ENCODE measurements around the gene INSIG2. TPM values are rescaled to one million over a fixed set of nuclear protein-coding genes. Genes with fewer than 3 reads are reported as not detected.

The INSIG2 gene
- total RNA-seq, 6 donors from 2014 or later, result 10.5 to 33.2 (median 23.5) TPM

DNA sequence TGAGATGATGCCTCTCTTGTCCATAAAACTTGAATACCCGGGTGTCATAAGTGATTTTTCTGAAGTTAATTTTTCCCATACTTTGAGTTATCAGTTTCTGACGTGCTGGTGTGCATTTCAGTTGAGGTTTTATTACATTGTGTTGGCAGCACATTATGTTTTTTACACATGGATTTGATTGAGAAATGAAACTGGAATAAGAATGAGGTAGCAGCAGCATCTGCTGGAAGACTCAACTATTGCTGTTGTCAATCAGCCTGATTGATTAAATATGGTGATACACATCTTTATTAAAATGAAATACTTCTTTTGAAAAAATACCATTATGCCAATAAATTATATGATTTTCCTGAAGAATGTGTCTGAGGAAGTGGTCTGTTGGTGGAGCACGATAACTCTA, 60.5 kb downstream of the INSIG2 start:
- H3K27me3 ChIP-seq, result no peaks in the 10 kb centered on the region
- no peak for TF ChIP-seq EP300 (IDR thresholded peaks at IDR 0.05)
- TF ChIP-seq, protein P1, sequence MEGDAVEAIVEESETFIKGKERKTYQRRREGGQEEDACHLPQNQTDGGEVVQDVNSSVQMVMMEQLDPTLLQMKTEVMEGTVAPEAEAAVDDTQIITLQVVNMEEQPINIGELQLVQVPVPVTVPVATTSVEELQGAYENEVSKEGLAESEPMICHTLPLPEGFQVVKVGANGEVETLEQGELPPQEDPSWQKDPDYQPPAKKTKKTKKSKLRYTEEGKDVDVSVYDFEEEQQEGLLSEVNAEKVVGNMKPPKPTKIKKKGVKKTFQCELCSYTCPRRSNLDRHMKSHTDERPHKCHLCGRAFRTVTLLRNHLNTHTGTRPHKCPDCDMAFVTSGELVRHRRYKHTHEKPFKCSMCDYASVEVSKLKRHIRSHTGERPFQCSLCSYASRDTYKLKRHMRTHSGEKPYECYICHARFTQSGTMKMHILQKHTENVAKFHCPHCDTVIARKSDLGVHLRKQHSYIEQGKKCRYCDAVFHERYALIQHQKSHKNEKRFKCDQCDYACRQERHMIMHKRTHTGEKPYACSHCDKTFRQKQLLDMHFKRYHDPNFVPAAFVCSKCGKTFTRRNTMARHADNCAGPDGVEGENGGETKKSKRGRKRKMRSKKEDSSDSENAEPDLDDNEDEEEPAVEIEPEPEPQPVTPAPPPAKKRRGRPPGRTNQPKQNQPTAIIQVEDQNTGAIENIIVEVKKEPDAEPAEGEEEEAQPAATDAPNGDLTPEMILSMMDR (IDR thresholded peaks at IDR 0.05), result peak in 2 of 6 experiments; percentile 28 to 57
- no peaks in the 10 kb centered on the region for H3K4me1 ChIP-seq
- DNase-seq (no peak), ATAC-seq (ENCODE audit: low FRiP score in 2 of 2) (peak in 1 of 2 donors; percentile 38)
- no peaks in the 10 kb centered on the region for H3K9me3 ChIP-seq
- H3K27ac ChIP-seq, result no peak overlapping the region
- H3K36me3 ChIP-seq, result no peaks in the 10 kb centered on the region
- 62 to 65% methylated on average over 3 of the region's 3 CpGs for WGBS, 2 donors
- H3K4me3 ChIP-seq, result no peak overlapping the region

DNA sequence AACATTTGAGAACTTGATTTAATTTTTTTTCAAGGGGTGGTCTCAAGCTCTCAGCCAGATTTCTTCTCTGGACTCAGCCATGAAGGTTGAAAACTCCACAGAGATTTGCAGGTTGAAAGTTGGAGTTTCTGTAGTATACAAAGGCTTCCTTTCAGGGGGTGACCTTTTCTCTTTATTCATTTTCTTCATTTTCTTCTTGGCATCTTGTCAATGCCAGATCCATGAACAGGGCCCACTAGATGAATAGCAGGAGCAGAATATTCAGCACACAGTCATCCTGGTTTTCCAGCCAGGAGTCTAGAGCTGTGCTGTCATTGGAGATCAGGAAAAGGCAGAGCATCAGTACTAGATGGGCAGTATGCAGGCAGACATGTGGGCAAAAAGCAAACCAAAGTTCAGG, 62.0 kb downstream of the INSIG2 start:
- DNase-seq (no peak), ATAC-seq (ENCODE audit: low FRiP score in 2 of 2) (no peak)
- no peaks in the 10 kb centered on the region for H3K4me1 ChIP-seq
- H3K27me3 ChIP-seq, result no peaks in the 10 kb centered on the region
- no peaks in the 10 kb centered on the region for H3K9me3 ChIP-seq
- no peaks in the 10 kb centered on the region for H3K36me3 ChIP-seq
- no peak overlapping the region for H3K27ac ChIP-seq
- no peak for TF ChIP-seq POLR2A (IDR thresholded peaks at IDR 0.05)
- TF ChIP-seq EP300 (IDR thresholded peaks at IDR 0.05), result no peak
- TF ChIP-seq POLR2AphosphoS5 (IDR thresholded peaks at IDR 0.05), result no peak
- TF ChIP-seq, protein P1 (IDR thresholded peaks at IDR 0.05), result no peak
- no peak overlapping the region for H3K4me3 ChIP-seq

DNA sequence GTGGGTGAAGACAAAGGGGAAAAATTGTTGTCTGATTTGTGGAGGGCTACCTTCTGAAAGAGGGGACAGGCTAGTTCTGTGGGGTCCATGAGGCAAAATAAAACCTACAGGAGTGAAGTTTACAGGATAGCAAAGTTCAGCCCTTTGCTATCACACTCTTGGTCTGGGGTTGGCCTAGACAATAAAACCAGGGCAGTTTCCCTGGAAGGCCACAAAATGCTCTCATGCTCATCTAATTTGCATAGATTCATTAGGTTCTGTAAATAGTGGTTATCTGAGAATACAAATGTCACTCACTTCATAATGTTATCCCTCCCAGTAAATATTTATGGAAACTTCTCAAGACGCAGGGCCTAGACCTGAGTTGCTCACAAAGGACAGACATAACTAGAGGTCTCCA, 63.6 kb downstream of the INSIG2 start:
- Histone ChIP-seq H3K4me3 (no peak overlapping the region), H3K9me3 (no peaks in the 10 kb centered on the region), H3K4me1 (no peaks in the 10 kb centered on the region), H3K27me3 (no peaks in the 10 kb centered on the region), H3K27ac (no peak overlapping the region), H3K36me3 (no peaks in the 10 kb centered on the region)
- WGBS, 2 donors, result 79 to 91% methylated on average over 1 of the region's 1 CpG
- TF ChIP-seq EP300 (IDR thresholded peaks at IDR 0.05) (no peak), POLR2A (IDR thresholded peaks at IDR 0.05) (no peak), POLR2AphosphoS5 (IDR thresholded peaks at IDR 0.05) (no peak)
- TF ChIP-seq, protein P1 (IDR thresholded peaks at IDR 0.05), result no peak
- ATAC-seq (ENCODE audit: low FRiP score in 2 of 2) (no peak), DNase-seq (no peak)

DNA sequence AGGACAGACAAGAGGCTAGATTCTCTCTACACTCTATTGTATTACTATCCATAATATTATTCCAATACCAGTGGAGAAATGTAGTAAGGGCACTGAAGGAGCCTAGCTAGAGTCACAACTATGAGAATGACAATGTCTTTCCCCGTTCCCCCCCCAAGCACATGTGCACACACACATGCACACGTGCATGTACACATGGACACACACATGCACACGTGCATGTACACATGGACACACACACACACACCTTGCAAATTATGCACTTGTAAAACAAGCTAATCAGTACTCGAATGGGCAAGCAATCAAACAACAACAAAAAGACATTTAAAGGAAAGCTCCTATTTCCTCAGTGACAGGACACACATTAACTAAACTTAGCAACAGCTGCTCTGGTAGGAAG, 65.2 kb downstream of the INSIG2 start:
- 36 to 68% methylated on average over 4 of the region's 4 CpGs for whole genome bisulfite sequencing, 2 donors

DNA sequence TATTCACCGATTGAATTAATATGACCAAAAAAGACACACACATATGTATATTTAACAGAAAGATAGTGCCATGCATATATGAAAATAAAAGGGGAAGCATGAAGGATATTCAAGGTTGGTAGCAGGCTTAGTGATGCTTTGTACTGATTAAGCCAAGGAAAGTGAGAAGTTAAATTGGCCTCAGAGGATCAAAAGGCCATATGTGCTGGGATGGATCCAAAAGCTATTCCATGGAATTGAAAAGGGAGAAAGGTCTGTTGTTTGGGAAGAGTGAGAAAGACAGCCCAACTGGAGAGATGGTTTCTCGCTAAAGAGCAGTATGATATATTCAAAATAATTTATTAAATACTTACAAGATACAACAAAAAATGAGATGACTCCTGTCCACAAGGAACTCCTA, 65.9 kb downstream of the INSIG2 start:
- WGBS, 2 donors, result 90 to 93% methylated on average over 2 of the region's 2 CpGs
- Histone ChIP-seq H3K36me3 (no peaks in the 10 kb centered on the region), H3K27ac (no peak overlapping the region), H3K9me3 (no peaks in the 10 kb centered on the region), H3K4me3 (no peak overlapping the region), H3K27me3 (no peaks in the 10 kb centered on the region), H3K4me1 (no peaks in the 10 kb centered on the region)
- TF ChIP-seq, protein P1 (IDR thresholded peaks at IDR 0.05), result no peak
- ATAC-seq (ENCODE audit: low FRiP score in 2 of 2) (no peak), DNase-seq (no peak)

More for the DNA sequence above, 65.2 kb downstream of the INSIG2 start:
- no peak for ATAC-seq (ENCODE audit: low FRiP score in 2 of 2)
- Histone ChIP-seq H3K4me1 (no peaks in the 10 kb centered on the region), H3K4me3 (no peak overlapping the region), H3K27ac (no peak overlapping the region), H3K9me3 (no peaks in the 10 kb centered on the region), H3K27me3 (no peaks in the 10 kb centered on the region), H3K36me3 (no peaks in the 10 kb centered on the region)
- TF ChIP-seq, protein P1 (IDR thresholded peaks at IDR 0.05), result no peak
- TF ChIP-seq EP300 (IDR thresholded peaks at IDR 0.05) (no peak), POLR2AphosphoS5 (IDR thresholded peaks at IDR 0.05) (no peak), POLR2A (IDR thresholded peaks at IDR 0.05) (no peak)
- no peak for DNase-seq

Other genes with a start within 250 kb of the INSIG2 start
- gene CCDC93, start 74.4 kb upstream of the INSIG2 start, total RNA-seq, result 100 to 1,000 TPM in 1 of 6 donors, 10 to 100 TPM in 5; 19.6 to 141 (median 38.8) TPM